Keratinocyte (primary cell): ENCODE measurements around the gene TSFM.

ENCODE experiments used
- CTCF ChIP-seq, 3 experiments: IDR thresholded peaks in 1 of 3; conservative IDR thresholded peaks in 1 of 3; optimal IDR thresholded peaks in 1 of 3; 2 replicates in 2 of 3; 3 replicates in 1 of 3; pipeline versions ENCODE3 to v1.5.1; 2011; ENCODE audit warnings: low read length in 3 of 3, mild to moderate bottlenecking in 3 of 3, moderate library complexity in 2 of 3, control low read depth in 1 of 3, inconsistent platforms in 1 of 3; ENCODE audit not compliant: insufficient read depth in 2 of 3; ENCODE audit errors: extremely low read depth in 1 of 3
- EZH2 ChIP-seq: IDR thresholded peaks from one replicate; pipeline ENCODE4 v1.6.1; 2012; ENCODE audit warnings: inconsistent platforms, mild to moderate bottlenecking, low read length, moderate library complexity

- no peak for TF ChIP-seq EZH2
- no peak for TF ChIP-seq CTCF (optimal IDR thresholded peaks at IDR 0.05 in 1 of 3, IDR thresholded peaks at IDR 0.05 in 1 of 3, conservative IDR thresholded peaks at IDR 0.05 in 1 of 3; ENCODE audit: extremely low read depth in 1 of 3, insufficient read depth in 2 of 3, low read length in 3 of 3)
Measured at GRCh38 chr12:57822392-57823130, 40.0 kb downstream of the TSFM start.
